ENCODE data around the gene SCP2.

The SCP2 gene

GRCh38 chr1:53081384-53082066 lies 154.4 kb downstream of the SCP2 start:
- POLR2A ChIA-PET, result no interaction called here
- TF ChIP-seq TARDBP (IDR thresholded peaks at IDR 0.05) (no peak), NFRKB (IDR thresholded peaks at IDR 0.05) (no peak), PKNOX1 (IDR thresholded peaks at IDR 0.05) (no peak), ARNT (IDR thresholded peaks at IDR 0.05) (no peak), ELF4 (IDR thresholded peaks at IDR 0.05) (no peak), SP1 (IDR thresholded peaks at IDR 0.05) (no peak), FOXK2 (IDR thresholded peaks at IDR 0.05) (no peak), FOXM1 (IDR thresholded peaks at IDR 0.05; ENCODE audit: borderline replicate concordance) (no peak), CTBP1 (IDR thresholded peaks at IDR 0.05; ENCODE audit: borderline replicate concordance) (no peak), BHLHE40 (IDR thresholded peaks at IDR 0.05; ENCODE audit: borderline replicate concordance) (no peak), ZNF384 (IDR thresholded peaks at IDR 0.05) (no peak), FOXA1 (IDR thresholded peaks at IDR 0.05) (no peak), SUZ12 (IDR thresholded peaks at IDR 0.05) (no peak)
- CTCF ChIA-PET, result no interaction called here
- DNase-seq (ENCODE audit: extremely low spot score), result no peak

- CTCF ChIA-PET, result no interaction called here
- no peak for DNase-seq (ENCODE audit: extremely low spot score)
- no peak for TF ChIP-seq PKNOX1 (IDR thresholded peaks at IDR 0.05)
- TF ChIP-seq SP1 (IDR thresholded peaks at IDR 0.05), result no peak
- POLR2A ChIA-PET, result no interaction called here
Observed at GRCh38 chr1:53082826-53083455, 155.9 kb downstream of the SCP2 start.

- TF ChIP-seq FOXA1 (IDR thresholded peaks at IDR 0.05), result no peak
- no peak for TF ChIP-seq SUZ12 (IDR thresholded peaks at IDR 0.05)
- no peak for TF ChIP-seq NFRKB (IDR thresholded peaks at IDR 0.05)
- no peak for TF ChIP-seq L3MBTL2 (conservative IDR thresholded peaks at IDR 0.05)
- TF ChIP-seq ARNT (IDR thresholded peaks at IDR 0.05), result no peak
- no peak for TF ChIP-seq ELF4 (IDR thresholded peaks at IDR 0.05)
- no peak for TF ChIP-seq FOXK2 (IDR thresholded peaks at IDR 0.05)
- no peak for TF ChIP-seq LEF1 (IDR thresholded peaks at IDR 0.05; ENCODE audit: borderline replicate concordance)
- no peak for TF ChIP-seq BHLHE40 (IDR thresholded peaks at IDR 0.05; ENCODE audit: borderline replicate concordance)
- no peak for TF ChIP-seq HDGF (IDR thresholded peaks at IDR 0.05; ENCODE audit: borderline replicate concordance)
- CTCF ChIA-PET, result no interaction called here
Observed at GRCh38 chr1:53083636-53084588, 156.8 kb downstream of the SCP2 start.

GRCh38 chr1:53084589-53084971 lies 157.5 kb downstream of the SCP2 start:
- POLR2A ChIA-PET, result interaction anchor here (0.8 kb wide), 1 partner anchor 242 kb away, joined by 3 read pairs; the partner anchor contains the start of gene ZYG11A
- CTCF ChIA-PET, result no interaction called here
- no peak for TF ChIP-seq ZNF384 (IDR thresholded peaks at IDR 0.05)
- no peak for TF ChIP-seq CTBP1 (IDR thresholded peaks at IDR 0.05; ENCODE audit: borderline replicate concordance)
- TF ChIP-seq FOXM1 (IDR thresholded peaks at IDR 0.05; ENCODE audit: borderline replicate concordance), result no peak
- TF ChIP-seq LEF1 (IDR thresholded peaks at IDR 0.05; ENCODE audit: borderline replicate concordance), result no peak
- no peak for TF ChIP-seq BHLHE40 (IDR thresholded peaks at IDR 0.05; ENCODE audit: borderline replicate concordance)
- no peak for TF ChIP-seq FOXK2 (IDR thresholded peaks at IDR 0.05)
- TF ChIP-seq ELF4 (IDR thresholded peaks at IDR 0.05), result no peak
- TF ChIP-seq ARNT (IDR thresholded peaks at IDR 0.05), result no peak
- no peak for TF ChIP-seq L3MBTL2 (conservative IDR thresholded peaks at IDR 0.05)
- no peak for TF ChIP-seq HDGF (IDR thresholded peaks at IDR 0.05; ENCODE audit: borderline replicate concordance)
- no peak for TF ChIP-seq TARDBP (IDR thresholded peaks at IDR 0.05)
- no peak for TF ChIP-seq SUZ12 (IDR thresholded peaks at IDR 0.05)
- no peak for TF ChIP-seq PKNOX1 (IDR thresholded peaks at IDR 0.05)
- DNase-seq (ENCODE audit: extremely low spot score), result no peak

More at GRCh38 chr1:53083636-53084588, 156.8 kb downstream of the SCP2 start:
- DNase-seq (ENCODE audit: extremely low spot score), result no peak
- POLR2A ChIA-PET, result interaction anchor here (0.8 kb wide), 1 partner anchor 242 kb away, joined by 3 read pairs; the partner anchor contains the start of gene ZYG11A

- TF ChIP-seq CTBP1 (IDR thresholded peaks at IDR 0.05; ENCODE audit: borderline replicate concordance), result no peak
- no peak for TF ChIP-seq BHLHE40 (IDR thresholded peaks at IDR 0.05; ENCODE audit: borderline replicate concordance)
- no peak for TF ChIP-seq ELF4 (IDR thresholded peaks at IDR 0.05)
- TF ChIP-seq NFRKB (IDR thresholded peaks at IDR 0.05), result no peak
- TF ChIP-seq ZNF384 (IDR thresholded peaks at IDR 0.05), result no peak
- no peak for TF ChIP-seq FOXM1 (IDR thresholded peaks at IDR 0.05; ENCODE audit: borderline replicate concordance)
- TF ChIP-seq FOXK2 (IDR thresholded peaks at IDR 0.05), result no peak
- no peak for TF ChIP-seq L3MBTL2 (conservative IDR thresholded peaks at IDR 0.05)
- no peak for TF ChIP-seq FOXA1 (IDR thresholded peaks at IDR 0.05)
- ChIA-PET POLR2A (no interaction called here), CTCF (no interaction called here)
- DNase-seq (ENCODE audit: extremely low spot score), result no peak
Observed at GRCh38 chr1:53085405-53085804, 158.3 kb downstream of the SCP2 start.

Data from HEK293T (cell line).